Measurements from ENCODE around the gene WDR91.

WDR91 gene

GRCh38 chr7:135253851-135254771 is 42.8 kb upstream of the WDR91 start:
- no peak for TF ChIP-seq CTCF (IDR thresholded peaks at IDR 0.05)
- H3K4me1 ChIP-seq (ENCODE audit: control insufficient read depth in 1 of 2, insufficient read depth in 1 of 2, low read depth in 1 of 2, low read length in 1 of 2), result peaks cover 10 to 11% of the 10 kb centered on the region in 2 experiments
- no peaks in the 10 kb centered on the region for H3K27me3 ChIP-seq
- H3K4me3 ChIP-seq (ENCODE audit: low read depth in 1 of 2, low read length in 1 of 2), result no peak overlapping the region
- H3K27ac ChIP-seq, result peak overlapping the region; percentile 64
- no peaks in the 10 kb centered on the region for H3K9me3 ChIP-seq
- no peaks in the 10 kb centered on the region for H3K36me3 ChIP-seq

- H3K36me3 ChIP-seq, result no peaks in the 10 kb centered on the region
- no peak overlapping the region for H3K27ac ChIP-seq
- H3K4me3 ChIP-seq (ENCODE audit: low read depth in 1 of 2, low read length in 1 of 2), result no peak overlapping the region
- no peak for TF ChIP-seq CTCF (IDR thresholded peaks at IDR 0.05)
- H3K4me1 ChIP-seq (ENCODE audit: control insufficient read depth in 1 of 2, insufficient read depth in 1 of 2, low read depth in 1 of 2, low read length in 1 of 2), result peaks cover 10 to 11% of the 10 kb centered on the region in 2 experiments
- H3K27me3 ChIP-seq, result no peaks in the 10 kb centered on the region
- H3K9me3 ChIP-seq, result no peaks in the 10 kb centered on the region
Observed at GRCh38 chr7:135251496-135252391, 40.4 kb upstream of the WDR91 start.

GRCh38 chr7:135248546-135248945 is 37.2 kb upstream of the WDR91 start:
- TF ChIP-seq CTCF (IDR thresholded peaks at IDR 0.05), result no peak
- H3K27me3 ChIP-seq, result no peaks in the 10 kb centered on the region

GRCh38 chr7:135247746-135248471 is 36.6 kb upstream of the WDR91 start:
- no peaks in the 10 kb centered on the region for H3K9me3 ChIP-seq
- TF ChIP-seq CTCF (IDR thresholded peaks at IDR 0.05), result no peak
- H3K4me1 ChIP-seq (ENCODE audit: control insufficient read depth in 1 of 2, insufficient read depth in 1 of 2, low read depth in 1 of 2, low read length in 1 of 2), result no peaks in the 10 kb centered on the region
- H3K36me3 ChIP-seq, result no peaks in the 10 kb centered on the region
- H3K4me3 ChIP-seq (ENCODE audit: low read depth in 1 of 2, low read length in 1 of 2), result no peak overlapping the region
- no peak overlapping the region for H3K27ac ChIP-seq
- H3K27me3 ChIP-seq, result no peaks in the 10 kb centered on the region

More at GRCh38 chr7:135248546-135248945, 37.2 kb upstream of the WDR91 start:
- H3K27ac ChIP-seq, result no peak overlapping the region
- H3K36me3 ChIP-seq, result no peaks in the 10 kb centered on the region
- no peaks in the 10 kb centered on the region for H3K9me3 ChIP-seq
- no peaks in the 10 kb centered on the region for H3K4me1 ChIP-seq (ENCODE audit: control insufficient read depth in 1 of 2, insufficient read depth in 1 of 2, low read depth in 1 of 2, low read length in 1 of 2)
- H3K4me3 ChIP-seq (ENCODE audit: low read depth in 1 of 2, low read length in 1 of 2), result no peak overlapping the region

- H3K9me3 ChIP-seq, result no peaks in the 10 kb centered on the region
- no peak for TF ChIP-seq CTCF (IDR thresholded peaks at IDR 0.05)
- no peaks in the 10 kb centered on the region for H3K4me1 ChIP-seq (ENCODE audit: control insufficient read depth in 1 of 2, insufficient read depth in 1 of 2, low read depth in 1 of 2, low read length in 1 of 2)
- H3K36me3 ChIP-seq, result no peaks in the 10 kb centered on the region
- H3K27ac ChIP-seq, result no peak overlapping the region
- H3K4me3 ChIP-seq (ENCODE audit: low read depth in 1 of 2, low read length in 1 of 2), result no peak overlapping the region
- H3K27me3 ChIP-seq, result no peaks in the 10 kb centered on the region
Observed at GRCh38 chr7:135246191-135246825, 35.0 kb upstream of the WDR91 start.

All from neutrophil (primary cell).